OCI-LY3 (cell line): ENCODE measurements around the gene CYSTM1.

Source experiments
- H2AFZ ChIP-seq: fragments of 200-600, 300-600 bp; shearing (Covaris generic); 2 replicates; pipeline ENCODE4 v1.6.0; 2014; ENCODE audit warnings: antibody characterized with exemption, low read depth, low read length
- H3K27ac ChIP-seq: fragments of 200-600, 300-600 bp; sonication (generic); 2 replicates; pipeline ENCODE4 v1.5.1; 2014; ENCODE audit warnings: mild to moderate bottlenecking, low read length, moderate library complexity, mixed read lengths
- H3K27me3 ChIP-seq: fragments of 200-600, 300-600 bp; sonication (generic); 2 replicates; pipeline ENCODE4 v1.6.1; 2014; ENCODE audit warnings: low read depth, low read length, mixed read lengths
- H3K36me3 ChIP-seq: fragments of 200-600, 300-600 bp; sonication (generic); replicated peaks from 2 replicates; pipeline ENCODE3; 2014; ENCODE audit warnings: low read depth, low read length, mixed read lengths
- H3K4me1 ChIP-seq: fragments of 300-600, 200-600 bp; sonication (generic); 2 replicates; pipeline ENCODE4 v1.6.1; 2014; ENCODE audit warnings: low read length, mixed read lengths
- H3K4me2 ChIP-seq: fragments of 200-600, 300-600 bp; sonication (generic); 2 replicates; pipeline ENCODE4 v1.6.1; 2014; ENCODE audit warnings: low read length, mixed read lengths
- H3K4me3 ChIP-seq: fragments of 300-600, 200-600 bp; sonication (generic); 2 replicates; pipeline ENCODE4 v1.5.1; 2014; ENCODE audit warnings: antibody characterized with exemption, mild to moderate bottlenecking, low read length, moderate library complexity
- H3K79me2 ChIP-seq: fragments of 300-600, 200-600 bp; shearing (Covaris generic); 2 replicates; pipeline ENCODE4 v1.6.1; 2014; ENCODE audit warnings: mild to moderate bottlenecking, low read length, mixed read lengths
- H3K9ac ChIP-seq: fragments of 300-600, 200-600 bp; shearing (Covaris generic); 2 replicates; pipeline ENCODE4 v1.6.0; 2014; ENCODE audit warnings: mild to moderate bottlenecking, low read length, moderate library complexity
- H3K9me3 ChIP-seq: fragments of 200-600, 300-600 bp; shearing (Covaris generic); 2 replicates; pipeline ENCODE4 v1.6.1; 2014; ENCODE audit warnings: low read length, mixed read lengths; ENCODE audit not compliant: insufficient read depth
- H4K20me1 ChIP-seq: fragments of 200-600, 300-600 bp; sonication (generic); 2 replicates; pipeline ENCODE4 v1.6.1; 2016; ENCODE audit warnings: low read length, mixed read lengths; ENCODE audit not compliant: insufficient read depth
- CTCF ChIP-seq: fragments of 200-600, 300-600 bp; sonication (generic); IDR thresholded peaks from 2 replicates; pipeline ENCODE4 v1.5.1; 2014; ENCODE audit warnings: antibody characterized with exemption, low read length, low read depth
- EZH2phosphoT487 ChIP-seq: fragments of 200-600 bp; shearing (Covaris generic); IDR thresholded peaks from 2 replicates; pipeline ENCODE4 v1.6.1; 2018; ENCODE audit warnings: antibody characterized with exemption, mixed run types, low read depth

CYSTM1 gene

GRCh38 chr5:140221697-140222223 lies 46.8 kb downstream of the CYSTM1 start:
- Histone ChIP-seq H3K36me3 (no peaks in the 10 kb centered on the region), H2AFZ (no peak overlapping the region), H3K4me3 (no peak overlapping the region), H4K20me1 (no peaks in the 10 kb centered on the region), H3K27ac (no peak overlapping the region), H3K27me3 (no peaks in the 10 kb centered on the region), H3K4me1 (peaks cover 11% of the 10 kb centered on the region), H3K9me3 (no peaks in the 10 kb centered on the region), H3K79me2 (no peaks in the 10 kb centered on the region), H3K9ac (no peak overlapping the region), H3K4me2 (no peak overlapping the region)
- no peak for TF ChIP-seq CTCF
- no peak for TF ChIP-seq EZH2phosphoT487

GRCh38 chr5:140222416-140222815 lies 47.4 kb downstream of the CYSTM1 start:
- Histone ChIP-seq H3K9ac (no peak overlapping the region), H3K9me3 (no peaks in the 10 kb centered on the region), H3K79me2 (no peaks in the 10 kb centered on the region), H3K27ac (no peak overlapping the region), H3K27me3 (no peaks in the 10 kb centered on the region), H3K4me3 (no peak overlapping the region), H3K4me1 (peaks cover 11% of the 10 kb centered on the region), H2AFZ (no peak overlapping the region), H4K20me1 (no peaks in the 10 kb centered on the region), H3K36me3 (no peaks in the 10 kb centered on the region), H3K4me2 (no peak overlapping the region)
- no peak for TF ChIP-seq EZH2phosphoT487
- TF ChIP-seq CTCF = no peak

GRCh38 chr5:140223567-140223966 lies 48.6 kb downstream of the CYSTM1 start:
- Histone ChIP-seq H3K79me2 (no peaks in the 10 kb centered on the region), H2AFZ (no peak overlapping the region), H3K27me3 (no peaks in the 10 kb centered on the region), H3K36me3 (no peaks in the 10 kb centered on the region), H3K9me3 (no peaks in the 10 kb centered on the region), H3K9ac (no peak overlapping the region), H3K4me2 (no peak overlapping the region), H3K27ac (no peak overlapping the region), H4K20me1 (no peaks in the 10 kb centered on the region), H3K4me1 (peaks cover 11% of the 10 kb centered on the region), H3K4me3 (no peak overlapping the region)
- TF ChIP-seq EZH2phosphoT487 = no peak
- no peak for TF ChIP-seq CTCF

- Histone ChIP-seq H3K4me2 (no peak overlapping the region), H2AFZ (no peak overlapping the region), H3K79me2 (no peaks in the 10 kb centered on the region)
These were observed 49.7 kb downstream of the CYSTM1 start for GRCh38 chr5:140224658-140225057.

More at GRCh38 chr5:140224658-140225057, 49.7 kb downstream of the CYSTM1 start:
- H3K9me3 ChIP-seq = no peaks in the 10 kb centered on the region
- H3K27ac ChIP-seq = no peak overlapping the region
- no peaks in the 10 kb centered on the region for H3K27me3 ChIP-seq
- no peaks in the 10 kb centered on the region for H4K20me1 ChIP-seq
- H3K4me3 ChIP-seq = no peak overlapping the region
- no peak overlapping the region for H3K9ac ChIP-seq
- peaks cover 6% of the 10 kb centered on the region for H3K4me1 ChIP-seq
- TF ChIP-seq CTCF = no peak
- TF ChIP-seq EZH2phosphoT487 = no peak
- H3K36me3 ChIP-seq = no peaks in the 10 kb centered on the region
